H9 (cell line): ENCODE measurements around the gene MYH15. TPM values are rescaled to one million over a fixed set of nuclear protein-coding genes. Genes with fewer than 3 reads are reported as not detected.

Experiments
- DNase-seq: peaks from one replicate; pipeline ENCODE4 v3.0.0-alpha.2; 2017
- H2AFZ ChIP-seq: one replicate; pipeline ENCODE4 v1.6.1; 2013; ENCODE audit warnings: mild to moderate bottlenecking, low read length, control low read depth, moderate library complexity
- H2AK5ac ChIP-seq: 2 replicates; pipeline ENCODE4 v1.6.1; 2013; ENCODE audit warnings: low read length, control low read depth, mixed read lengths; ENCODE audit not compliant: insufficient read length
- H2BK120ac ChIP-seq: one replicate; pipeline ENCODE4 v1.6.1; 2013; ENCODE audit warnings: low read depth, mild to moderate bottlenecking, low read length, control low read depth, inconsistent platforms; ENCODE audit not compliant: poor library complexity, severe bottlenecking
- H2BK12ac ChIP-seq: 2 replicates; pipeline ENCODE4 v1.6.1; 2013; ENCODE audit warnings: low read length, control low read depth, mixed read lengths, low read depth; ENCODE audit not compliant: insufficient read length
- H2BK15ac ChIP-seq: 2 replicates; pipeline ENCODE4 v1.6.1; 2013; ENCODE audit warnings: low read depth, low read length, control low read depth
- H2BK20ac ChIP-seq: one replicate; pipeline ENCODE4 v1.6.1; 2013; ENCODE audit warnings: low read depth, mild to moderate bottlenecking, low read length, control low read depth, inconsistent platforms; ENCODE audit not compliant: poor library complexity, severe bottlenecking
- H2BK5ac ChIP-seq: 2 replicates; pipeline ENCODE4 v1.6.1; 2013; ENCODE audit warnings: low read length, control low read depth, mixed read lengths; ENCODE audit not compliant: insufficient read length
- H3K14ac ChIP-seq: 2 replicates; pipeline ENCODE4 v1.6.1; 2013; ENCODE audit warnings: low read length, control low read depth; ENCODE audit not compliant: insufficient read depth
- H3K18ac ChIP-seq: 2 replicates; pipeline ENCODE4 v1.6.1; 2013; ENCODE audit warnings: low read depth, mild to moderate bottlenecking, mixed read lengths, low read length, control low read depth; ENCODE audit not compliant: insufficient read length
- H3K23ac ChIP-seq: 2 replicates; pipeline ENCODE4 v1.6.1; 2013; ENCODE audit warnings: low read length, control low read depth, mixed read lengths, low read depth; ENCODE audit not compliant: insufficient read length
- H3K23me2 ChIP-seq: 2 replicates; pipeline ENCODE4 v1.6.1; 2013; ENCODE audit warnings: low read depth, mild to moderate bottlenecking, mixed read lengths, low read length, control low read depth; ENCODE audit not compliant: insufficient read length, poor library complexity, severe bottlenecking
- H3K27ac ChIP-seq: 2 replicates; pipeline ENCODE4 v1.5.1; 2013; ENCODE audit warnings: low read length, control low read depth, mixed read lengths, low read depth; ENCODE audit not compliant: insufficient read length
- H3K27me3 ChIP-seq: 2 replicates; pipeline ENCODE4 v1.6.1; 2013; ENCODE audit warnings: low read length, control low read depth, inconsistent platforms; ENCODE audit not compliant: insufficient read depth
- H3K4ac ChIP-seq: 2 replicates; pipeline ENCODE4 v1.6.1; 2013; ENCODE audit warnings: low read depth, mild to moderate bottlenecking, control low read depth, inconsistent platforms, low read length, moderate library complexity
- H3K4me1 ChIP-seq: 2 replicates; pipeline ENCODE4 v1.6.1; 2013; ENCODE audit warnings: low read length, control low read depth, inconsistent platforms; ENCODE audit not compliant: insufficient read depth
- H3K4me2 ChIP-seq: 2 replicates; pipeline ENCODE4 v1.6.1; 2013; ENCODE audit warnings: low read length, control low read depth, mixed read lengths; ENCODE audit not compliant: insufficient read length, insufficient read depth
- H3K56ac ChIP-seq: 2 replicates; pipeline ENCODE4 v1.6.1; 2013; ENCODE audit warnings: low read depth, mild to moderate bottlenecking, mixed read lengths, low read length, control low read depth; ENCODE audit not compliant: insufficient read length
- H3K79me1 ChIP-seq: 2 replicates; pipeline ENCODE4 v1.6.1; 2013; ENCODE audit warnings: low read depth, mild to moderate bottlenecking, moderate library complexity, low read length, control low read depth, inconsistent platforms; ENCODE audit not compliant: insufficient read depth, poor library complexity, severe bottlenecking
- H3K79me2 ChIP-seq: 2 replicates; pipeline ENCODE4 v1.6.1; 2013; ENCODE audit warnings: low read length, control low read depth, inconsistent platforms; ENCODE audit not compliant: insufficient read depth
- H3K9ac ChIP-seq: 2 replicates; pipeline ENCODE4 v1.6.1; 2013; ENCODE audit warnings: low read length, control low read depth, mixed read lengths; ENCODE audit not compliant: insufficient read length; ENCODE audit errors: extremely low read depth
- H3K9me3 ChIP-seq: one replicate; pipeline ENCODE4 v1.6.1; 2013; ENCODE audit warnings: low read depth, low read length, inconsistent platforms; ENCODE audit not compliant: control insufficient read depth
- H3T11ph ChIP-seq: one replicate; pipeline ENCODE4 v1.6.1; 2013; ENCODE audit warnings: mild to moderate bottlenecking, low read length, control low read depth, inconsistent platforms
- H4K20me1 ChIP-seq: one replicate; pipeline ENCODE4 v1.6.1; 2013; ENCODE audit not compliant: control insufficient read depth, insufficient read length, insufficient read depth
- H4K5ac ChIP-seq: 2 replicates; pipeline ENCODE4 v1.6.1; 2013; ENCODE audit warnings: low read depth, mild to moderate bottlenecking, mixed read lengths, low read length, control low read depth; ENCODE audit not compliant: insufficient read length
- H4K8ac ChIP-seq: replicated peaks from 2 replicates; pipeline ENCODE4 v1.6.1; 2013; ENCODE audit warnings: low read length, control low read depth, mixed read lengths, low read depth; ENCODE audit not compliant: insufficient read length
- H4K91ac ChIP-seq: 2 replicates; pipeline ENCODE4 v1.6.1; 2013; ENCODE audit warnings: low read depth, mild to moderate bottlenecking, moderate library complexity, mixed read lengths, low read length, control low read depth; ENCODE audit not compliant: insufficient read length
- H3K27ac Mint-ChIP-seq, 3 experiments: 2 replicates in 2 of 3; 3 replicates in 1 of 3; pipeline ENCODE4 v1.8.0; 2020 to 2021; ENCODE audit warnings: mixed read lengths in 3 of 3, mild to moderate bottlenecking in 1 of 3, moderate library complexity in 1 of 3
- H3K27me3 Mint-ChIP-seq: 2 replicates; pipeline ENCODE4 v1.8.0; 2021; ENCODE audit warnings: low read depth, mild to moderate bottlenecking, moderate library complexity, mixed read lengths
- H3K36me3 Mint-ChIP-seq, 3 experiments: 2 replicates in 2 of 3; 3 replicates in 1 of 3; pipeline ENCODE4 v1.8.0; 2020 to 2021; ENCODE audit warnings: low read depth in 3 of 3, mixed read lengths in 3 of 3; ENCODE audit not compliant: insufficient read depth in 1 of 3
- H3K4me1 Mint-ChIP-seq, 2 experiments: 2 replicates each; pipeline ENCODE4 v1.8.0; 2020; ENCODE audit warnings: mixed read lengths in 2 of 2
- H3K4me3 Mint-ChIP-seq, 2 experiments: 2 replicates in 1 of 2; 3 replicates in 1 of 2; pipeline ENCODE4 v1.8.0; 2020 to 2021; ENCODE audit warnings: mild to moderate bottlenecking in 2 of 2, mixed read lengths in 2 of 2, moderate library complexity in 1 of 2
- H3K9me3 Mint-ChIP-seq, 2 experiments: 2 replicates in 1 of 2; 3 replicates in 1 of 2; pipeline ENCODE4 v1.8.0; 2020; ENCODE audit warnings: mild to moderate bottlenecking in 2 of 2, mixed read lengths in 2 of 2, moderate library complexity in 1 of 2
- WGBS: extraction: QIAGEN DNeasy Blood & Tissue Kit; methylation state at CpG from one replicate; pipeline ENCODE4 v1.1.7; 2013; ENCODE audit warnings: missing lambda C conversion rate, low lambda C conversion rate, mixed read lengths; ENCODE audit not compliant: insufficient read length; ENCODE audit errors: extremely low coverage; 5-methylcytosine and 5-hydroxymethylcytosine counted together
- total RNA-seq: library from RNA; stranded (reverse); gene quantifications from 2 replicates; pipeline ENCODE4 v1.2.1, GENCODE V29; 2021
- TF ChIP-seq, protein P1 (sequence below): fragments of 200-600 bp; sonication (generic); conservative IDR thresholded peaks from 3 replicates; pipeline ENCODE4 v1.8.0; 2021; ENCODE audit warnings: antibody characterized with exemption, mild to moderate bottlenecking

Gene MYH15
- total RNA-seq, 1 experiment from 2014 or later = 0.13 TPM

DNA sequence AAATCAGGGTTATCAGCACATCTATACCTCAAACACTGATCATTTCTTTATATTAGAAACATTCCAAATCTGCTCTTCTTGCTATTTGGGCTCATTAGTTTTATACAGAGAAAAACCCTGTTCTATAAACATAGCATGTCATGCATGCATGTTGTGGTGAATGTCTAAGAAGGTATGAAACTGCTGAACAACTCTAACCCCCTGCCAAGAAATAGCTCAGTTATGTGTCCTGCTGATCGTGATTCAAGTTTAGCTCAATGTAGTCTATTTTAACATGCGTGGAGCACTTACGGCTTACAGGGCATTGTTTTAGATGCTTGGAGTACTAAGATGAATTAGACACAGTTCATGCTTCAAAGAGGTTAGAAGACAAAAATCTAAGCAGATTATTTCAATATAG is 35.8 kb downstream of the MYH15 start:
- H3K79me2 ChIP-seq = no peaks in the 10 kb centered on the region
- no peak overlapping the region for H3K4ac ChIP-seq
- H3K9me3 ChIP-seq = no peaks in the 10 kb centered on the region
- no peaks in the 10 kb centered on the region for H3K23me2 ChIP-seq
- H4K91ac ChIP-seq = no peak overlapping the region
- no peak overlapping the region for H3K14ac ChIP-seq
- H2AFZ ChIP-seq = no peak overlapping the region
- no peak overlapping the region for H3K9ac ChIP-seq
- H3K27me3 ChIP-seq = no peaks in the 10 kb centered on the region
- no peak overlapping the region for H2BK15ac ChIP-seq
- Mint-ChIP-seq H3K27ac (no peak overlapping the region), H3K4me1 (peaks cover 8 to 20% of the 10 kb centered on the region in 2 experiments), H3K4me3 (no peak overlapping the region), H3K9me3 (no peaks in the 10 kb centered on the region), H3K27me3 (no peaks in the 10 kb centered on the region), H3K36me3 (no peaks in the 10 kb centered on the region)
- H2BK5ac ChIP-seq = no peak overlapping the region
- H4K8ac ChIP-seq = no peak overlapping the region
- no peak overlapping the region for H3K56ac ChIP-seq
- H3K27ac ChIP-seq = no peak overlapping the region
- no peak overlapping the region for H3T11ph ChIP-seq
- H2AK5ac ChIP-seq = no peak overlapping the region
- H4K20me1 ChIP-seq = no peaks in the 10 kb centered on the region
- DNase-seq = no peak
- no CpG with 5 or more reads among the region's 3 CpGs for WGBS
- TF ChIP-seq, protein P1, sequence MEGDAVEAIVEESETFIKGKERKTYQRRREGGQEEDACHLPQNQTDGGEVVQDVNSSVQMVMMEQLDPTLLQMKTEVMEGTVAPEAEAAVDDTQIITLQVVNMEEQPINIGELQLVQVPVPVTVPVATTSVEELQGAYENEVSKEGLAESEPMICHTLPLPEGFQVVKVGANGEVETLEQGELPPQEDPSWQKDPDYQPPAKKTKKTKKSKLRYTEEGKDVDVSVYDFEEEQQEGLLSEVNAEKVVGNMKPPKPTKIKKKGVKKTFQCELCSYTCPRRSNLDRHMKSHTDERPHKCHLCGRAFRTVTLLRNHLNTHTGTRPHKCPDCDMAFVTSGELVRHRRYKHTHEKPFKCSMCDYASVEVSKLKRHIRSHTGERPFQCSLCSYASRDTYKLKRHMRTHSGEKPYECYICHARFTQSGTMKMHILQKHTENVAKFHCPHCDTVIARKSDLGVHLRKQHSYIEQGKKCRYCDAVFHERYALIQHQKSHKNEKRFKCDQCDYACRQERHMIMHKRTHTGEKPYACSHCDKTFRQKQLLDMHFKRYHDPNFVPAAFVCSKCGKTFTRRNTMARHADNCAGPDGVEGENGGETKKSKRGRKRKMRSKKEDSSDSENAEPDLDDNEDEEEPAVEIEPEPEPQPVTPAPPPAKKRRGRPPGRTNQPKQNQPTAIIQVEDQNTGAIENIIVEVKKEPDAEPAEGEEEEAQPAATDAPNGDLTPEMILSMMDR = no peak
- no peak overlapping the region for H3K23ac ChIP-seq
- H3K4me1 ChIP-seq = peaks cover 5% of the 10 kb centered on the region; the same call in 1 of the 2 replicates
- H2BK120ac ChIP-seq = no peak overlapping the region
- no peak overlapping the region for H2BK20ac ChIP-seq
- no peak overlapping the region for H2BK12ac ChIP-seq
- H3K18ac ChIP-seq = no peak overlapping the region
- H4K5ac ChIP-seq = no peak overlapping the region
- H3K4me2 ChIP-seq = no peak overlapping the region
- no peaks in the 10 kb centered on the region for H3K79me1 ChIP-seq
